GM19324 (cell line): Measurements from ENCODE around the gene TMEM270.

ENCODE experiments used
- ATAC-seq: cut with Tn5 transposase; IDR thresholded peaks from one replicate; pipeline ENCODE4 v1.9.1; 2021; ENCODE audit warnings: mild to moderate bottlenecking, moderate library complexity; ENCODE audit not compliant: unreplicated experiment, low FRiP score

Gene TMEM270

GRCh38 chr7:73901823-73902597 lies 41.1 kb downstream of the TMEM270 start:
- ATAC-seq = no peak

GRCh38 chr7:73903321-73904218 lies 42.6 kb downstream of the TMEM270 start:
- ATAC-seq = no peak

DNA sequence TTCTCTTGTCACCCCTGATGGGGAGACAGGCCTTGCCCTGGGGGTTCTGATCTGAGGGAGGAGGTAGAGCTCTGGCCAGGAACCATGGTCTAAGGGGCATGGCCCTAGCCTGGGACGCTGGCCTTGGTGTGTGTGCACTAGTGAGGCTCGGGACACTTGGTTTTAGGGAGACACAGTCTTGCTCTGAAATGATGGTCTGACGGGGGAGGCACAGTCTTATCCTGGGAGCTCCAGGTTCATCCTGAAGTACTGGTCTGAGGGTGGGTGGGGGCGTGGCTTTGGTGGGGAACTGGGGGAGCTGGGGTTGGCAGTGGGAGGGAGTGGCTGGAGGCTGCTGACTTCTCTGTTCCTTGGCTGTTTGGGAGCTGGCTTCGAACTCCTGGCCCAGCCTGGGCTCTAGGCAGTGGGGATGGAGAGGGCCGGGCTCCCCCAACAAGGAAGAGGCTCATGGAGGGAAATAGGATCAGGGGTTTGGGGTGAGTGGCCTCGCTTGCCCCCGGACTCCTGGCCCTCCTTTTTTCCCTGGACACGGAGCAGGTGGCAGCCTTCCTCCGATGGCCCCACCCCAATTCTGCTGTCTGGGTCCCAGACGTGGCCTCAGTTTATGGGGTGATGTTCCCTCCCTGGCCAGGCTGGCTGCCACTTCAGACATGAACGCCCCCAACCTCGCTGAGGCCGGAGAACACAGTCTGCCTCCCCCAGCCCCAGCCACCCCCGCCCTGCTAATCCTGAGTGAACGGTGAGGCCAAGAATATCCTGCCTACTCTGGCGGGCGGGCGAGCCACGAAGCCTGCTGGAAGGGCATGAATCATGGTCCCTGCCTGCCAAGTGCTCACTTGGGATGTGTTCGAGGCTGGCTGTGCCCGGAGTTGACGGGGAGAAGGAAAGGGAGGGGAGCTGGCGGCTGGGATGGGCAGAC lies 43.5 kb downstream of the TMEM270 start:
- ATAC-seq = no peak

- no peak for ATAC-seq
Measured at GRCh38 chr7:73905360-73905759, 44.4 kb downstream of the TMEM270 start.

GRCh38 chr7:73906874-73907273 lies 45.9 kb downstream of the TMEM270 start:
- ATAC-seq = no peak

DNA sequence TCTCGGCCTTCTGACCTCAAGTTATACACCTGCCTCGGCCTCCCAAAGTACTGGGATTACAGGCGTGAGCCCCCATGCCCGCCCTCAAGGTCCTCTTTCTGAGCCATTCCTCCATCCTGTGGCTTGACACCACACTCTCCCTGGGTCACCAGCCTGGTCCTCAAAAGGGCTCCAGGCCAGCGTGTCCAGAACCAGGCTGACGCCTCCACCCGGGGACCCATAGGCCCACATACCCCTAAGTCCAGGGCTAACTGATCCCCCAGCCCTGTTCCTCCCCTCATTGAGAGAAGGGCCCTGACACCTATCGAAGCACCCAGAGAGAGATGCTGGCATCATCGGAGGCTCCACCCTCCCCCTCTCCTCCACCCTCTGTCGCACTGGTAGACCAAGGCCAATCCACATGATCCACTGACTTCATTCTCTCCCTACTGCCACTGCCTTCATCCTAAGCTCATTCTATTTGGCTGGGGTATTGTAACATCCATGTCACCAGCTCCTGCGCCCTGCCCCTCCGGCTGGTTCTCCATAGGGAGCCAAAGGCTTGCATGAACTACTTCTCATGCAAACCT lies 46.7 kb downstream of the TMEM270 start:
- no peak for ATAC-seq

DNA sequence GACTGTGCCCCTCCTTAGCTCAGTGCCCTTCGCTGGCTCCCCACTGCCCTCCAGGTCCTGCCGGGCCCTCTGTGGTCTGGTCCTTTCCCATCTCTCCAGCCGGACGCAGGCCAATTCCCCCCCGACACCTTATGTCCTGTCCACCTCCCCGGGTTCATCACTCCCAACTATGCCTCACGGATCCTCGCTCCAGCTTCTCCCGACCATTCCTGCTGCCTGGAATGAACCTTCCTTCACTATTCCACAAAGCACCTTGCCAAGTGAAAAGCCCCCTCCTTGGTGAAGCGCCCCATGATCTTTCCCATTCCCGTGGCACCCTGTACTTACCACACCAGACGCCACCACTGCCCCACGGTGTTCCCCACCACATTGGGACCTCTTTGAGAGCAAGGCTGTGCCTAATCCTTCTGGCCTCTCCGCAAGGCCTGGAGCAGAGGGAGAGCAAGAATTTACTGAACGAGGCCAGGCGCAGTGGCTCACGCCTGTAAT lies 47.2 kb downstream of the TMEM270 start:
- ATAC-seq = no peak

- ATAC-seq = no peak
Measured at GRCh38 chr7:73909051-73909941, 48.3 kb downstream of the TMEM270 start.

GRCh38 chr7:73909996-73910395 lies 49.0 kb downstream of the TMEM270 start:
- no peak for ATAC-seq

- ATAC-seq = no peak
Measured at GRCh38 chr7:73912223-73912622, 51.3 kb downstream of the TMEM270 start.
